ENCODE results near the gene LLGL2. TPM values are rescaled to one million over a fixed set of nuclear protein-coding genes. Genes with fewer than 3 reads are reported as not detected.

The LLGL2 gene
- total and polyA plus RNA-seq, 2 donors (not counting 1 experiment from before 2014, with no cell fraction given) = 0.03 to 0.33 TPM

GRCh38 chr17:75511270-75511609, 14.3 kb upstream of the LLGL2 start:
- Histone ChIP-seq H3K4me2 (ENCODE audit: extremely low read depth, insufficient read depth, low read length) (no peak overlapping the region), H3K79me2 (ENCODE audit: control insufficient read depth, insufficient read depth, low read length) (peaks cover 2% of the 10 kb centered on the region), H3K27me3 (ENCODE audit: control insufficient read depth, insufficient read depth, low read length) (no peaks in the 10 kb centered on the region), H4K20me1 (ENCODE audit: control insufficient read depth, extremely low read depth, insufficient read depth, low read length) (no peaks in the 10 kb centered on the region), H3K27ac (ENCODE audit: insufficient read depth, low read length) (no peak overlapping the region), H3K4me3 (replicated peaks in 1 of 4; ENCODE audit: control extremely low read depth in 1 of 4, insufficient read depth in 1 of 4, low read depth in 3 of 4, low read length in 4 of 4) (no peak overlapping the region), H3K36me3 (ENCODE audit: control insufficient read depth, insufficient read depth, low read length) (peaks cover 7% of the 10 kb centered on the region), H3K9me3 (ENCODE audit: control insufficient read depth, insufficient read depth, low read depth, low read length) (no peaks in the 10 kb centered on the region), H2AFZ (ENCODE audit: low read length) (no peak overlapping the region), H3K9ac (ENCODE audit: insufficient read depth, low read length) (no peak overlapping the region), H3K4me1 (ENCODE audit: control insufficient read depth, extremely low read depth, insufficient read depth, low read length) (no peaks in the 10 kb centered on the region)
- no peak for DNase-seq (ENCODE audit: low read depth in 2 of 2)
- TF ChIP-seq CTCF (conservative IDR thresholded peaks at IDR 0.05 in 1 of 2, IDR thresholded peaks at IDR 0.05 in 1 of 2; ENCODE audit: low read depth in 1 of 2, low read length in 2 of 2) (no peak), EZH2 (IDR thresholded peaks at IDR 0.05; ENCODE audit: low read length, missing control alignments) (no peak)

GRCh38 chr17:75511610-75512575, 13.6 kb upstream of the LLGL2 start:
- no peak overlapping the region for H3K27ac ChIP-seq (ENCODE audit: insufficient read depth, low read length)
- no peak overlapping the region for H3K4me3 ChIP-seq (replicated peaks in 1 of 4; ENCODE audit: control extremely low read depth in 1 of 4, insufficient read depth in 1 of 4, low read depth in 3 of 4, low read length in 4 of 4)
- peaks cover 2% of the 10 kb centered on the region for H3K79me2 ChIP-seq (ENCODE audit: control insufficient read depth, insufficient read depth, low read length)
- H2AFZ ChIP-seq (ENCODE audit: low read length) = no peak overlapping the region
- no peak overlapping the region for H3K4me2 ChIP-seq (ENCODE audit: extremely low read depth, insufficient read depth, low read length)
- H3K27me3 ChIP-seq (ENCODE audit: control insufficient read depth, insufficient read depth, low read length) = no peaks in the 10 kb centered on the region
- TF ChIP-seq CTCF (conservative IDR thresholded peaks at IDR 0.05 in 1 of 2, IDR thresholded peaks at IDR 0.05 in 1 of 2; ENCODE audit: low read depth in 1 of 2, low read length in 2 of 2) (no peak), EZH2 (IDR thresholded peaks at IDR 0.05; ENCODE audit: low read length, missing control alignments) (no peak)
- H3K4me1 ChIP-seq (ENCODE audit: control insufficient read depth, extremely low read depth, insufficient read depth, low read length) = no peaks in the 10 kb centered on the region
- H4K20me1 ChIP-seq (ENCODE audit: control insufficient read depth, extremely low read depth, insufficient read depth, low read length) = no peaks in the 10 kb centered on the region
- DNase-seq (ENCODE audit: low read depth in 2 of 2) = peak in 1 of 2 donors; percentile 57
- peaks cover 4% of the 10 kb centered on the region for H3K36me3 ChIP-seq (ENCODE audit: control insufficient read depth, insufficient read depth, low read length)
- no peak overlapping the region for H3K9ac ChIP-seq (ENCODE audit: insufficient read depth, low read length)
- H3K9me3 ChIP-seq (ENCODE audit: control insufficient read depth, insufficient read depth, low read depth, low read length) = no peaks in the 10 kb centered on the region

DNA sequence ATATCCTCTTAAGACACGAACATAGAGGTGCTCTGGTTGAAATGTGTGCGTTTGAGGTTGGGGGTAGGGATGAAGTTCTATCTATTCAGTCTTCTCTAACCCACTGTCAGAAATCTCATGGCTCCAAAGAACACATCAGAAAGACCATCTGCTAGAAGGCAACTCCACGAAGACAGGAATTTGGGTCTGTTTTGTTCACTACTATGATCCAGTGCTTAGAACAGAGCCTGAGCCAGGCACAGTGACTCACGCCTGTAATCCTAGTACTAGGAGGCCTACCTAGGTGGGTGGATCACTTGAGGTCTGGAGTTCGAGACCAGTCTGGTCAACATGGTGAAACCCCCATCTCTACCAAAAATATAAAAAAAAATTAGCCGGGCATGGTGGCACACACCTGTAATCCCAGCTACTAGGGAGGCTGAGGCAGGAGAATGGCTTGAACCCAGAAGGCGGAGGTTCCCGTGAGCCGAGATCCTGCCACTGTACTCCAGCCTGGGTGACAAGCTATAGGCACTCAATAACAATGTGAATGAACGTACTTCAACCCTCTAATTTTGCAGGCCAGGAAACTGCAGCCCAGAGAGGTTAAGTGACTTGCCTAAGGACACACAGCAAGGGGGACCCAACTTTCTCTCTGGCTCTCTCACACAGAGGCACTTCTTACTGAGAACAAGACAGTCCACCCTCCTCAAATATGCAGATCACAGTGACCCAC, 12.4 kb upstream of the LLGL2 start:
- H3K4me3 ChIP-seq (replicated peaks in 1 of 4; ENCODE audit: control extremely low read depth in 1 of 4, insufficient read depth in 1 of 4, low read depth in 3 of 4, low read length in 4 of 4) = no peak overlapping the region
- H2AFZ ChIP-seq (ENCODE audit: low read length) = no peak overlapping the region
- H4K20me1 ChIP-seq (ENCODE audit: control insufficient read depth, extremely low read depth, insufficient read depth, low read length) = no peaks in the 10 kb centered on the region
- no peak overlapping the region for H3K27ac ChIP-seq (ENCODE audit: insufficient read depth, low read length)
- no peak overlapping the region for H3K4me2 ChIP-seq (ENCODE audit: extremely low read depth, insufficient read depth, low read length)
- peaks cover 3% of the 10 kb centered on the region for H3K36me3 ChIP-seq (ENCODE audit: control insufficient read depth, insufficient read depth, low read length)
- H3K4me1 ChIP-seq (ENCODE audit: control insufficient read depth, extremely low read depth, insufficient read depth, low read length) = peaks cover 3% of the 10 kb centered on the region
- H3K9ac ChIP-seq (ENCODE audit: insufficient read depth, low read length) = no peak overlapping the region
- peak; percentile 25 to 36 for DNase-seq (ENCODE audit: low read depth in 2 of 2)
- H3K9me3 ChIP-seq (ENCODE audit: control insufficient read depth, insufficient read depth, low read depth, low read length) = no peaks in the 10 kb centered on the region
- H3K27me3 ChIP-seq (ENCODE audit: control insufficient read depth, insufficient read depth, low read length) = no peaks in the 10 kb centered on the region
- TF ChIP-seq CTCF (conservative IDR thresholded peaks at IDR 0.05 in 1 of 2, IDR thresholded peaks at IDR 0.05 in 1 of 2; ENCODE audit: low read depth in 1 of 2, low read length in 2 of 2) (no peak), EZH2 (IDR thresholded peaks at IDR 0.05; ENCODE audit: low read length, missing control alignments) (no peak)
- peaks cover 2% of the 10 kb centered on the region for H3K79me2 ChIP-seq (ENCODE audit: control insufficient read depth, insufficient read depth, low read length)
